ENCODE data around the gene NDUFAF3. TPM values are rescaled to one million over a fixed set of nuclear protein-coding genes. Genes with fewer than 3 reads are reported as not detected.

The NDUFAF3 gene
- polyA plus RNA-seq, 3 donors, result 42.1 to 93.4 (median 88.8) TPM

DNA sequence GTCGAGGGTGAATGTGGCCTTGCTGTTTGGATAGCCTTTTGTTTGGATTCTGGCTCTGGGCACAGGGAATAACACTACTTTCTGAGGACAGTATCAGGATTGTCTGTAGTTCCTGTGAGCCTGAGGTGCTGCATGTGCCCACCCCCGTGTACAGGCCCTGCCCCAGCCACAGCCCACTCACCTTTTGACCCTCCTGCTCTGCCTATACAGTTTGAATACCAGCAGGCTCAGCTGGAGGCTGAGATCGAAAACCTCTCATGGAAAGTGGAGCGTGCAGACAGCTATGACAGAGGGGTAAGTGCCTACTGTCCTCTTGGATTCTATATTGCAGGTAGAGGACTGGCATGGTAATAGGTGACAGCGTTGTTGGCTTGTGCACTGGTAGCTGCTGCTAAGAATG, 39.2 kb upstream of the NDUFAF3 start:
- intact Hi-C loops (cut with micrococcal nuclease), result loop anchor here in 1 of 2 donors (10.0 kb wide), 1 partner anchor 152 kb away; the partner anchor contains the start of gene LAMB2
- H3K4me1 Mint-ChIP-seq, result peaks cover 9% of the 10 kb centered on the region
- 96% methylated on average over 4 of the region's 5 CpGs for WGBS (ENCODE audit: insufficient coverage)
- H3K4me3 ChIP-seq (replicated peaks in 1 of 3; ENCODE audit: low read depth in 2 of 3, low read length in 3 of 3), result no peak overlapping the region
- H3K36me3 Mint-ChIP-seq, result peaks cover 72 to 88% of the 10 kb centered on the region in 2 donors
- peaks cover 0 to 1% (median 0%) of the 10 kb centered on the region in 3 donors for H3K27me3 Mint-ChIP-seq (ENCODE audit: low read depth in 3 of 3)
- no peaks in the 10 kb centered on the region for H3K27me3 ChIP-seq (ENCODE audit: control insufficient read depth in 2 of 2, insufficient read depth in 2 of 2, low read length in 2 of 2)
- TF ChIP-seq, protein P1, sequence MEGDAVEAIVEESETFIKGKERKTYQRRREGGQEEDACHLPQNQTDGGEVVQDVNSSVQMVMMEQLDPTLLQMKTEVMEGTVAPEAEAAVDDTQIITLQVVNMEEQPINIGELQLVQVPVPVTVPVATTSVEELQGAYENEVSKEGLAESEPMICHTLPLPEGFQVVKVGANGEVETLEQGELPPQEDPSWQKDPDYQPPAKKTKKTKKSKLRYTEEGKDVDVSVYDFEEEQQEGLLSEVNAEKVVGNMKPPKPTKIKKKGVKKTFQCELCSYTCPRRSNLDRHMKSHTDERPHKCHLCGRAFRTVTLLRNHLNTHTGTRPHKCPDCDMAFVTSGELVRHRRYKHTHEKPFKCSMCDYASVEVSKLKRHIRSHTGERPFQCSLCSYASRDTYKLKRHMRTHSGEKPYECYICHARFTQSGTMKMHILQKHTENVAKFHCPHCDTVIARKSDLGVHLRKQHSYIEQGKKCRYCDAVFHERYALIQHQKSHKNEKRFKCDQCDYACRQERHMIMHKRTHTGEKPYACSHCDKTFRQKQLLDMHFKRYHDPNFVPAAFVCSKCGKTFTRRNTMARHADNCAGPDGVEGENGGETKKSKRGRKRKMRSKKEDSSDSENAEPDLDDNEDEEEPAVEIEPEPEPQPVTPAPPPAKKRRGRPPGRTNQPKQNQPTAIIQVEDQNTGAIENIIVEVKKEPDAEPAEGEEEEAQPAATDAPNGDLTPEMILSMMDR (IDR thresholded peaks at IDR 0.05), result no peak
- no peaks in the 10 kb centered on the region for H3K9me3 Mint-ChIP-seq
- no peak overlapping the region for H3K4me2 ChIP-seq (replicated peaks; ENCODE audit: extremely low read depth, low read length, poor library complexity, severe bottlenecking)
- H3K79me2 ChIP-seq (ENCODE audit: insufficient read depth, low read length), result no peaks in the 10 kb centered on the region
- H3K9ac ChIP-seq (ENCODE audit: insufficient read depth, low read length, poor library complexity, severe bottlenecking), result no peak overlapping the region
- H3K9me3 ChIP-seq (replicated peaks in 1 of 2; ENCODE audit: control insufficient read depth in 1 of 2, insufficient read depth in 1 of 2, low read length in 2 of 2), result no peaks in the 10 kb centered on the region
- no peak for DNase-seq
- peaks cover 78 to 91% of the 10 kb centered on the region in 2 donors for H3K36me3 ChIP-seq (replicated peaks in 1 of 2; ENCODE audit: control insufficient read depth in 1 of 2, insufficient read depth in 2 of 2, low read length in 2 of 2)
- H3K4me3 Mint-ChIP-seq, result no peak overlapping the region
- H4K20me1 ChIP-seq (ENCODE audit: insufficient read depth, low read length), result no peaks in the 10 kb centered on the region
- peak overlapping the region in 1 of 7 donors; percentile 76 for H3K27ac Mint-ChIP-seq
- no peaks in the 10 kb centered on the region for H3K4me1 ChIP-seq (ENCODE audit: control insufficient read depth in 1 of 2, insufficient read depth in 2 of 2, low read length in 2 of 2)
- no peak overlapping the region for H2AFZ ChIP-seq (ENCODE audit: insufficient read depth, low read depth, low read length, poor library complexity, severe bottlenecking)
- no peak overlapping the region for H3K27ac ChIP-seq (ENCODE audit: low read depth in 1 of 2, low read length in 2 of 2)

DNA sequence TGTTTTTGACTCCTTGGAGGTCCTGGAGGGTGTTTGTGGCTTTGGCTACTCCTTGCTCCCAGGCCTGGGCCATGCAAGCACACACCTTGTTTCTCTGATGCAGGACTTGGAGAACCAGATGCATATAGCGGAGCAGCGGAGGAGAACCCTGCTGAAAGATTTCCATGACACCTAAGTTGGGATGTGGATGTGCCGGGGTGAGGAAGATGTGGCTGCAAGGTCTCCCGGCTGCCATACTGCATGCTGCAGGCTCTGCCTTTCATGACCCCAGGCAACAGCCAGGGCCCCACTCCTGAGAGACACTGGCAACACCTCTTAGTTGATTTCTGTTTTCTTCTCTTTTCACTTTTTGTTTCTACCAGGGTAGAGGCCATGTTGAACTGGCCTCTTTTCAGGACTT, 38.8 kb upstream of the NDUFAF3 start:
- Mint-ChIP-seq H3K27me3 (ENCODE audit: low read depth in 3 of 3) (peaks cover 0 to 1% (median 0%) of the 10 kb centered on the region in 3 donors), H3K4me3 (no peak overlapping the region)

More for the DNA sequence above, 38.8 kb upstream of the NDUFAF3 start:
- Mint-ChIP-seq H3K9me3 (no peaks in the 10 kb centered on the region), H3K27ac (no peak overlapping the region), H3K36me3 (peaks cover 68 to 84% of the 10 kb centered on the region in 2 donors), H3K4me1 (peaks cover 11% of the 10 kb centered on the region)
- no peak for DNase-seq
- Histone ChIP-seq H4K20me1 (ENCODE audit: insufficient read depth, low read length) (no peaks in the 10 kb centered on the region), H3K9ac (ENCODE audit: insufficient read depth, low read length, poor library complexity, severe bottlenecking) (no peak overlapping the region), H3K4me3 (replicated peaks in 1 of 3; ENCODE audit: low read depth in 2 of 3, low read length in 3 of 3) (no peak overlapping the region), H2AFZ (ENCODE audit: insufficient read depth, low read depth, low read length, poor library complexity, severe bottlenecking) (no peak overlapping the region), H3K4me1 (ENCODE audit: control insufficient read depth in 1 of 2, insufficient read depth in 2 of 2, low read length in 2 of 2) (no peaks in the 10 kb centered on the region), H3K79me2 (ENCODE audit: insufficient read depth, low read length) (no peaks in the 10 kb centered on the region), H3K27me3 (ENCODE audit: control insufficient read depth in 2 of 2, insufficient read depth in 2 of 2, low read length in 2 of 2) (no peaks in the 10 kb centered on the region), H3K36me3 (replicated peaks in 1 of 2; ENCODE audit: control insufficient read depth in 1 of 2, insufficient read depth in 2 of 2, low read length in 2 of 2) (peaks cover 74 to 87% of the 10 kb centered on the region in 2 donors), H3K27ac (ENCODE audit: low read depth in 1 of 2, low read length in 2 of 2) (no peak overlapping the region), H3K9me3 (replicated peaks in 1 of 2; ENCODE audit: control insufficient read depth in 1 of 2, insufficient read depth in 1 of 2, low read length in 2 of 2) (no peaks in the 10 kb centered on the region), H3K4me2 (replicated peaks; ENCODE audit: extremely low read depth, low read length, poor library complexity, severe bottlenecking) (no peak overlapping the region)
- intact Hi-C loops (cut with micrococcal nuclease), result loop anchor here in 1 of 2 donors (10.0 kb wide), 1 partner anchor 152 kb away; the partner anchor contains the start of gene LAMB2
- WGBS (ENCODE audit: insufficient coverage), result 100% methylated on average over 3 of the region's 4 CpGs
- TF ChIP-seq, protein P1 (IDR thresholded peaks at IDR 0.05), result no peak
